Embryonic facial prominence (tissue), 1 donor: Measurements from ENCODE around the gene GDF10.

Source experiments
- DNase-seq: peaks from one replicate; pipeline ENCODE4 v3.0.0-alpha.2; 2016; ENCODE audit errors: extremely low spot score

The GDF10 gene

DNA sequence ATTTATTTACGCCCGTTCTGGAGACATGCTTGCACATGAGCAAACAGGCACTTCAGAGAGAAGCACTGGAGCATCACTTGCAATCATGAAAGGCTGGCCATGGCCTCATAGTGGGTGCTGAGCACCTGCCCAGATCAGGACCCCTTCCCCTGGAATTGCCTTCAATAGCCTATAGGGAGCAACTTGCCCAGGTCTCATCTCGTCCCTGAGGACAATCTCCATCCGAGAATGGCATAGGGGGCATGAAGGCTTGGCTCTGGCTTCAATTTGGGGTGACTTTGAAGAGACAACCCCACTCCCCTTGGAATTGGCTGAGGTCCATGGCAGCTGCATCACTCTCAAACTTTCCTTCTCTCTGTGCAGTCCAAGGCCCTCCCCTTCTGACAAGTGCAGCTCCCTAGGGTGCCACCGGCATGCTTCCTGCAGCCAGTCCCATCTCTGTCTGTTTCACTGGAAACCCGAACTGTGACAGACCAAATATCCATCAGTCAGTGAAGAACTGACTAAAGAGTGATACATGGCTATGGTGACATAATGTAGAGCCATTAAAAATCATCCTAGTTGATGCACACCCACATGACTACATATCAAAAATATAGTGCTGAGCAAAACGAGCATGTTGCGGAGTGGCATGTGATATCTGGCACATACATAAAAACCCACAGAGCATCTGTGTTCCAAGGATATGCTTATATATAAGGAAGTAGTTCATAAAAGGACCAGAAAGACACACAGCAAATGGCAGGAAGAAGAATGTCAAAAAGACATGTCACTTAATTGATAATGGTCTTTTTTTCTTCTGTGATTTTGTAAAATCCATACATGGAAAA, 34.7 kb downstream of the GDF10 start:
- DNase-seq = no peak

DNA sequence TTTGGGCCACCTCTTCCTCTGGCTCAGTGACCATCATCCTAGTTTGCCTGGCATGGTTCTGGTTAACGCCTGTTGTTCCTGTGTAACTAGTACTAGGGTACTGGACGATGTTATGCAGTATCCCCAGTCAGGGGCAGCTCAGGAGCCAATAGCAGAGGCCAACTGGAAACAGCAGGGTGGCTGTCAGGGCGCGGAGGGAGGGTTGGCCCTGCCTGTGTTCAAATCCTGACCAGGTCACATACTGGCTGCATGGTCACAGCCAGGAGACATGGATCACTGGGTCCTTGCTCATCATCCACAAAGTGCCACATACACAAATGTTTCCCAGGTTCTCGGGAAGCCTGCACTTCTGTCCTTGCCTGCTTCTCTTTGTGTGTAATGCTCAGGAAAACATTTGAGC, 35.9 kb downstream of the GDF10 start:
- no peak for DNase-seq

DNA sequence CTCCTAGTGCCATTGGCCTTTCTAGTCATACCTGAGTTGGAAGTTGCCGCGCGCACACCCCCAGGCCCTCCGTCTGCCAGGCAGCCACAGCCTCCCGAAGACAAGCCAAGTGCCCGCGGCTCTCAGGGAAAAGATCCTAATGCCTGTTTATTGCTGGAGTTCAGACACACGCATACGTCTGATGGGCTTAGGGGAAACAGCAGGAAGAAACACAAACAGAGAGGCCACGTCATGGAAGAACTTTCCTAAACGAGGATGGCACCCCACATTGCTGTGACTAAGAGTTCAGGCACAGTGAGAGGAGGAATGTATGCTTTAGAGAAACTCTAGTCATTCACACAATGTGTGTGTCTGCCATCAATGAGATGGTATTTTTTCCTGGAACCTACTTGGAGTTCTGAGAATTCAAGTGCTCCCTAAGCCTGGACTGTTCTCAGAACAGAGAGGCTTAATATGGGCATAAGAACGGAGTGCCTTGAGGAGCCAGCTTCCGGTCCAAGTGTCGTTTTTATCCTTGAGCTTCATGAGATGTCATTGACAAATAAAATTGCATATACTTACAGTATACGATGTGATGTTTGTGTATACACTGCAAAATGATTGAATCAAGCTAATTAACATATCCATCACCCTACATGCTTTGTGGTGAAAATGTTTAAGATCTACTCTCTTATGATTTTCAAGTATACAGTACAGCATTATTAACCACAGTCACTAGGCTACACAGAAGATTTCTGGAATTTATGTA, 36.6 kb downstream of the GDF10 start:
- DNase-seq = no peak

DNA sequence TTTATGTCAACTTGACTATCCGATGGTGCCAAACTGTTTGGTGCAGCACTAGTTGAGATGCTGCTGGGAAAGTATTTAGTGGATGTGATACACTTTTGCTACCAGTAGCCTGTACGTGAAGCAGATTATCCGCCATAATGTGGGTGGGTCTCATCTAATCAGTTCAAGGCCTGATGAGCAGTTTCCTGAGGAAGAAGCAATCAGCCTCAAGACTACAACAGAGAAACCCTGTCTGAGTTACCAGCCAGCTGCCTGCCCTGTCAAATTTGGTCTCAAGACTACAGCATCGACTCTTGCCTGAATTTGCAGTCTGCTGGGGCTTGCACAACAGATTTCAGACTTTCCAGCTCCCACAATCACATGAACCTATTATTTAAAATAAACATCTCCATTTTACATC, 37.3 kb downstream of the GDF10 start:
- no peak for DNase-seq

DNA sequence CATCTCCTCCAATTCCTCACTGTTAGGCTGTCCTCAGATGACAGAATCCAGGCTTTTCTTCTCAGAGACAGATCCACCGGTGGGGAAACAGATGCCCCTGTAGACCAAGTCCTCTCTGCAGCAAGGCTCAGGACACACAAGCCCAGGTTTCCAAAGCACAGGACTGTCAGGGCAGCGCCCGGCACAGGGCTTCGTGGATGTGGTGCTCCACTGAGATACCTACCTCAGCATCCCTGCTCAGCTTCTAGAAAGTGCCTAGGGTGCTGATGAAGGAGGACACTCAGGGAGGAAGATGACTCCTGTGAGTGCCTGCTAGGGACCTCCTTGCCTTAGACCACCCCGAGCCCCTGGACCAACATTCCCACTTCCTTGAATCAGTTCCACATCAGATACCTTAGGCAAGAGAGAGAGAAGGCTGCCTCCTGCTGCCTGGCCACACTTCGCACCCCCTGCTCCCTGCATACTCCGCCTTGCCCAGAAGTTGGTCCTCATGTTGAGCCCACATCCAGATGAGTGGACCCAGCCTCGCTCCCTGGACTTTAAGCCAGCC, 39.3 kb downstream of the GDF10 start:
- DNase-seq = no peak

DNA sequence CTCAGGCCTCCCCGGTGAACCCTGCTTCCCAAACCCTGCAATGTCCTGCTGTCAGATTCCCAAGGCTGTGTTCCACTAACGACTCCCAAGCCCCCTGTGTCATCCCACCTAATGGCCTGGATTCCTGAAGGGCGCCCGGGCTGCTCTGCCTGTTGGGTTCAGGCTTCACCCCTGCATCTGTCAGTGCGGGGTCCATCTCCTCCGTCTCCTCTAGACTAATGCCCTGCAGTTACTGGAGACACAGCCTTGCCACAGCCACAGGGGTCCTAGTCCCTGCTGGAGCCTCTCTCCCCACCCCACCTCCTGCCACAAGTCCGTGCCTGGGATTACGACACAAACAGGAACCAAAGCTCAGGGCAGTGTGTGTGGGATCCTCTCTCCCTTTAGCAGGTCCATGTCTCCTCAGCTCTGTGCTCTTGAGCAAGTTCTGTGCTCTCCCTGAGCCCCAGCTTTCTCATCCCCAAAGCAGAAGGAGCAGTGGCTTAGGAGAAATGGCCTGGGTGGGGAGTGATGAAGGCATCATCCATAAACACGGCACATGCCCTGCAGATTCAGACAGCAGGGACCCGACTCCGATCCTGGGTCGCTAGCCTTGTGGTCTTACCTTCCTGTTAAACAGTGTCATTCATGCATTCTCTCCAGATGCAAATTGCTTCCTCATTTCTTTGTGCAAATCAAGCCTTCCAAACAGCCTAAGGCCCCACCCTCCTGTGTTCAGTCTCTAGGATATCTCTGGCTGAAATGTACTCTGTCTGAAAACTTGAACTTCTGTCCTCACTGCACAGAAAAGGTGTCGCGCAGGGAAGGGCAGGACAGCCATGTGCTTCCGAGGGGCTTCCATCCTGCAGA, 40.0 kb downstream of the GDF10 start:
- no peak for DNase-seq

DNA sequence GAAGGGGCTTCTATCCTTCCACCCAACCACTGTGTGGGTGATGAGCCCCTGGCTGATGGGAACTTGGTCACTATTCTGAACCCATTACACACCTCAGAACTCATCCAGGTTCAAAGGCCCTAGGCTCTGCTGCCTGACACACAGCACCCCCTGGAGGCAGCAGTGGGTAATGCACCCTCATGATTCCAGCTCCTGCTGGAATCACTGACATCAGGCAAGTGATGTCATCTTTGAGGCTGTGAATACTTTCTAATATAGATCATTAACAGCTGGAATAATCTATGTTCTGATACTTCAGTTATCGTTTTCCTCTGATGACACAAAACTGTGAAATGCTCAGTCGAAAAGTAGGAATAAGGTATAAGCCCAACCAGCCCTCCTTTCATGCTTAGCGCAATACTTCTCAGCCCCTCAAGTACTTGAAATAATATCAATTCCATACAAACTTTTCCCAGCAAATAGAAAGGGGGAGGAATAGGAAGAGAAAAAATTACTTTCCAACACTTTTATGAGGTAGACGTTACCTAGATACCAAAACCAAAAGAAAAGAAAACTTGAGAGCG, 40.7 kb downstream of the GDF10 start:
- DNase-seq = no peak

DNA sequence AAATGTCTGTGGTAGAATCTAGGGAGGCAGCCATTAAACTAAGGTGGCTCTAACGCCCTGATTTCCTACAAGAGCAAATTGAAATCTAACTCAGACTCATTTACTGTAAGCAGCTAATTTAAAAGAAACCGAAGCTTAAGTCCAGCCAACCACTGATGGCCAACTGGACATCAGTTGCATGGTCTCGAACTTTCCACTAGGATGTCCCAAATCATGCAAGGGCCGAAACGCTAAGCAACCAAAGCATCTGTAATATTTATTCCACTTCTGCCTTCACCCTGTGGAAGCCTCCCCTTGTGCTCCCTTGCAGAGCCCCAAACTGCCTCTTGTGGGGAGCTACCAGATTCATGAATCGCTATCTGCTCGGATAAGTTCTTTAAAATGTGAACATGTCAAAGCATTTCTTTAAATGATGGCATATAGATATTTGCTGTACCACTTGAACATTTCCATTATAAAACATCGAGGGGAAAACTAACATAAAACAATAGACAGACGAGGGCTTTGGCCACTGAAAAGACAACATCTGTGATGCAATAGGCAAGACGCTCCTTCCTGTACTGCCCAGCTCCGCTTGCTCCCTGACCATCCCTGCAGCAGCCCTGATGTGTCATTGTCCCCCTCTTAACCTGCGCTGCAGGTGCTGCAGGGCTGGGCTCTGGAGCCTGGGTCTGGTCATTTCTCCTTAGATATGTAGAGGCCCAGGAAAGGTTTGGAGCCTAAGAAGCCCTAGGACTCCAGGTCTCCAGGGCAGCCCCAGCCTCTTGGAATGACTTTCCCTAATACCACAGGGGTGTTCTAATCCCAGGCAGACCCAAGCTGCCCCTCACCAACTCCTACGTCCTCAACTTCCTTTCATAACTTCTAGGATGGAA, 45.2 kb downstream of the GDF10 start:
- DNase-seq = no peak

DNA sequence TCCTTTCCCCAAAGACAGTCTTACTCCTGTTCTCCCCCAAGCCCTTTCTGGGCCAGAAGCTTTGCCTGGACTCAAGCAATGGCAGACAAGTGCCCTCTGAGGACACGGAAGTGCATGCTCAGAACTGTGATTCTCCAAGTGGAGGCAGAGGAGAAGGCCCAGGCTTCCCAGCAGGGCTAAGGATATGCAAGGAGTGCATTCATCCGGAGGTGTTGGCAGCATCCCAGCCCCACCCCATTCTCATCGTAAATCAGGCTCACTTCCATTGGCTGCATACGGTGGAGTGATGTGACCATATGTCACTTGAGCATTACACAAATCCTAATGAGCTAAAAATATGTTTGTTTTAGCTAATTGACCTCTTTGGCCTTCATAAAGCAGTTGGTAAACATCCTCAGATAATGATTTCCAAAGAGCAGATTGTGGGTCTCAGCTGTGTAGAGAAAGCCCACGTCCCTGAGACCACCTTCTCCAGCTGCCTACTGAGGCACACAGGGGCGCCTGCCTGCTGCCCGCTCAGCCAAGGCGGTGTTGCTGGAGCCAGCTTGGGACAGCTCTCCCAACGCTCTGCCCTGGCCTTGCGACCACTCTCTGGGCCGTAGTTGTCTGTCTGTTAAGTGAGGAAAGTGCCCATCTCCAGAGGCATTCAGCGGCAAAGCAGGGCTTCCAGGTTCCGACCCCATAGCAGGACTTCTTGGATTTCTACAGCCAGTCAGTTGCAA, 46.7 kb downstream of the GDF10 start:
- no peak for DNase-seq

DNA sequence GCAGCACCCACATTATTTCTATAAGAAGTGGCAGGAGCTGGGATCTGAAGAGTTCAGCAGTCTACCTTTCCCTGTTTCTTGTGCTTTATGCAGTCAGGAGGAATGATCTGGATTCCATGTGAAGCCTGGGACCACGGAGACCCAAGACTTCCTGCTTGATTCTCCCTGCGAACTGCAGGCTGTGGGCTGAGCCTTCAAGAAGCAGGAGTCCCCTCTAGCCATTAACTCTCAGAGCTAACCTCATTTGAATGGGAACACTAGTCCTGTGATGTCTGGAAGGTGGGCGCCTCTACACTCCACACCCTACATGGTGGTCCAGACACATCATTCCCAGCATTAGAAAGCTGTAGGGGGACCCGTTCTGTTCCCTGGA, 47.3 kb downstream of the GDF10 start:
- no peak for DNase-seq

DNA sequence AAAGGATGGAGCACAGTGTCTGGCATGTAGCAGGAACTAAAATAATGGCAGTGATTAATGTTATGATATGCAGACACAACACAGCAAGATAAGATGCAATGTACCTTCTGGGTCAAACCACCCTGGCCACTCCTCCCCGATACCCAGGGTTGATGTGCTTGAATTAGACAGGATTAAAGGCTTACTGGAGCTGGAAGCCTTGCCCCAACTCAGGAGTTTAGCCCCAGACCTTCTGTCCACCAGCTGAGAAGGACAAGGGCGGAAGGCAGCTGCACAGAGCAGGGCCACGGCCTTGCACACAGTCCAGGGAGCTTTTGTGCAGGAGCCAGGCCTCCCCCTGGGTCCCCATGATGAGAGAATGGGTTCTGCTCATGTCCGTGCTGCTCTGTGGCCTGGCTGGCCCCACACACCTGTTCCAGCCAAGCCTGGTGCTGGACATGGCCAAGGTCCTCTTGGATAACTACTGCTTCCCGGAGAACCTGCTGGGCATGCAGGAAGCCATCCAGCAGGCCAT, 48.2 kb downstream of the GDF10 start, which contains the start of gene RBP3:
Gene RBP3 (plus strand): TSS at position 226 of the 514 bp plus-strand sequence. CDS start 122 bp downstream, at position 348.
- DNase-seq = no peak

DNA sequence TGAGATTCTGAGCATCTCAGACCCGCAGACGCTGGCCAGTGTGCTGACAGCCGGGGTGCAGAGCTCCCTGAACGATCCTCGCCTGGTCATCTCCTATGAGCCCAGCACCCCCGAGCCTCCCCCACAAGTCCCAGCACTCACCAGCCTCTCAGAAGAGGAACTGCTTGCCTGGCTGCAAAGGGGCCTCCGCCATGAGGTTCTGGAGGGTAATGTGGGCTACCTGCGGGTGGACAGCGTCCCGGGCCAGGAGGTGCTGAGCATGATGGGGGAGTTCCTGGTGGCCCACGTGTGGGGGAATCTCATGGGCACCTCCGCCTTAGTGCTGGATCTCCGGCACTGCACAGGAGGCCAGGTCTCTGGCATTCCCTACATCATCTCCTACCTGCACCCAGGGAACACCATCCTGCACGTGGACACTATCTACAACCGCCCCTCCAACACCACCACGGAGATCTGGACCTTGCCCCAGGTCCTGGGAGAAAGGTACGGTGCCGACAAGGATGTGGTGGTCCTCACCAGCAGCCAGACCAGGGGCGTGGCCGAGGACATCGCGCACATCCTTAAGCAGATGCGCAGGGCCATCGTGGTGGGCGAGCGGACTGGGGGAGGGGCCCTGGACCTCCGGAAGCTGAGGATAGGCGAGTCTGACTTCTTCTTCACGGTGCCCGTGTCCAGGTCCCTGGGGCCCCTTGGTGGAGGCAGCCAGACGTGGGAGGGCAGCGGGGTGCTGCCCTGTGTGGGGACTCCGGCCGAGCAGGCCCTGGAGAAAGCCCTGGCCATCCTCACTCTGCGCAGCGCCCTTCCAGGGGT, 48.9 kb downstream of the GDF10 start:
- no peak for DNase-seq

DNA sequence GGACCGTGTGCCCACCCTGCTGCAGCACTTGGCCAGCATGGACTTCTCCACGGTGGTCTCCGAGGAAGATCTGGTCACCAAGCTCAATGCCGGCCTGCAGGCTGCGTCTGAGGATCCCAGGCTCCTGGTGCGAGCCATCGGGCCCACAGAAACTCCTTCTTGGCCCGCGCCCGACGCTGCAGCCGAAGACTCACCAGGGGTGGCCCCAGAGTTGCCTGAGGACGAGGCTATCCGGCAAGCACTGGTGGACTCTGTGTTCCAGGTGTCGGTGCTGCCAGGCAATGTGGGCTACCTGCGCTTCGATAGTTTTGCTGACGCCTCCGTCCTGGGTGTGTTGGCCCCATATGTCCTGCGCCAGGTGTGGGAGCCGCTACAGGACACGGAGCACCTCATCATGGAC, 49.5 kb downstream of the GDF10 start:
- DNase-seq = no peak

DNA sequence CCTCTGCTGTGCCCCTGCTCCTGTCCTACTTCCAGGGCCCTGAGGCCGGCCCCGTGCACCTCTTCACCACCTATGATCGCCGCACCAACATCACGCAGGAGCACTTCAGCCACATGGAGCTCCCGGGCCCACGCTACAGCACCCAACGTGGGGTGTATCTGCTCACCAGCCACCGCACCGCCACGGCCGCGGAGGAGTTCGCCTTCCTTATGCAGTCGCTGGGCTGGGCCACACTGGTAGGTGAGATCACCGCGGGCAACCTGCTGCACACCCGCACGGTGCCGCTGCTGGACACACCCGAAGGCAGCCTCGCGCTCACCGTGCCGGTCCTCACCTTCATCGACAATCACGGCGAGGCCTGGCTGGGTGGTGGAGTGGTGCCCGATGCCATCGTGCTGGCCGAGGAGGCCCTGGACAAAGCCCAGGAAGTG, 50.0 kb downstream of the GDF10 start:
- DNase-seq = no peak

DNA sequence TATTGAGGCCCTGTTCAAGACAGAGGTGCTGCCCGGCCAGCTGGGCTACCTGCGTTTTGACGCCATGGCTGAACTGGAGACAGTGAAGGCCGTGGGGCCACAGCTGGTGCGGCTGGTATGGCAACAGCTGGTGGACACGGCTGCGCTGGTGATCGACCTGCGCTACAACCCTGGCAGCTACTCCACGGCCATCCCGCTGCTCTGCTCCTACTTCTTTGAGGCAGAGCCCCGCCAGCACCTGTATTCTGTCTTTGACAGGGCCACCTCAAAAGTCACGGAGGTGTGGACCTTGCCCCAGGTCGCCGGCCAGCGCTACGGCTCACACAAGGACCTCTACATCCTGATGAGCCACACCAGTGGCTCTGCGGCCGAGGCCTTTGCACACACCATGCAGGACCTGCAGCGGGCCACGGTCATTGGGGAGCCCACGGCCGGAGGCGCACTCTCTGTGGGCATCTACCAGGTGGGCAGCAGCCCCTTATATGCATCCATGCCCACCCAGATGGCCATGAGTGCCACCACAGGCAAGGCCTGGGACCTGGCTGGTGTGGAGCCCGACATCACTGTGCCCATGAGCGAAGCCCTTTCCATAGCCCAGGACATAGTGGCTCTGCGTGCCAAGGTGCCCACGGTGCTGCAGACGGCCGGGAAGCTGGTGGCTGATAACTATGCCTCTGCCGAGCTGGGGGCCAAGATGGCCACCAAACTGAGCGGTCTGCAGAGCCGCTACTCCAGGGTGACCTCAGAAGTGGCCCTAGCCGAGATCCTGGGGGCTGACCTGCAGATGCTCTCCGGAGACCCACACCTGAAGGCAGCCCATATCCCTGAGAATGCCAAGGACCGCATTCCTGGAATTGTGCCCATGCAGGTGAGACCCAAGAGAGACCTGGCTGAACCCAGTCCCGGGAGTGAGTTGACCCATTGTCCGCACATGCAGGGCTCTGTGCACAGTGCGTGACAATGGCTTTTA, 51.0 kb downstream of the GDF10 start:
- no peak for DNase-seq

DNA sequence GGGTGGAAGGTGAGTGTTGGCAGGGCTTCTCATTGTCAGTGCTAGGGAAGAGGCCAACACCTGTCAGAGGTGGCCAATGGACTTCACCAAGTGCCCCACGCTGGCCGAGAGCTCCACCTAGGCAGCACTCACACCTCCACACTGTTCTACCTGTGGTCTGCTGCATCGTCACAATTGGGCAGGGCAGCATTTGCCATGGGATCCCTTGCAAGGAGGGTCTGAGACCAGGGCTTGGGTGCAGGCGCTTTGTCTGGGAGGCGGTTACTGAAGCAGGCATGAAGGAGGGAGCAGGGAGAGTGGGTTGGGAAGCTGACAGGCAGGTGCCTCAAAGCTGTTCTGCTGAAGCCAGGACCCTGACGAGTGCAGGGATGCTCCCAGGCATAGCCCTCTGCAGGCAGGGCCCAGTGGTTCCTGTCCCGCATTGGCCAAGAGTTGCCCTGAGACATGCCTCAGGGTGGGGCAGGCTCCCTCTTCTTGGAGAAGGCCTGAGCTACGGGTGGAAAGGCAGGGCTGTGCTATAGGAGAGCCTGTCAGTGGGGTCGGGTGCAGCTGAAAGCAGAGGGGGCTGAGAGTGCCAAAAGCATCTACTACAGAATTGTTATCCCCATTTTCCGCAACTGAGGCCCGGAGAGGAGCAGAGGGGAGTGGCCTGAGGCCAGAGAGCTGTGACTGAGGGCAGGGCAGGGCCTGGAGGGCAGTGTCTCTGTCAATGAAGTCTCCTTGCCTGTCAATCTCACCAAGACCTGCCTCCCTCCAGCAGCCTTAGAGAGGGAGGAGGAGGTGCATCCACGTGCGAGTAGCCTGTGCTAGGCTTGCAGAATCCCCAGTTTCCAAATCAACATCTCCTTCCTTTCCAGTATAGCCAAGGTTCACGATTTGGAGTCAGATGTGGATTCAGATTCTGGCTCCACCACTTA, 52.2 kb downstream of the GDF10 start:
- DNase-seq = no peak

DNA sequence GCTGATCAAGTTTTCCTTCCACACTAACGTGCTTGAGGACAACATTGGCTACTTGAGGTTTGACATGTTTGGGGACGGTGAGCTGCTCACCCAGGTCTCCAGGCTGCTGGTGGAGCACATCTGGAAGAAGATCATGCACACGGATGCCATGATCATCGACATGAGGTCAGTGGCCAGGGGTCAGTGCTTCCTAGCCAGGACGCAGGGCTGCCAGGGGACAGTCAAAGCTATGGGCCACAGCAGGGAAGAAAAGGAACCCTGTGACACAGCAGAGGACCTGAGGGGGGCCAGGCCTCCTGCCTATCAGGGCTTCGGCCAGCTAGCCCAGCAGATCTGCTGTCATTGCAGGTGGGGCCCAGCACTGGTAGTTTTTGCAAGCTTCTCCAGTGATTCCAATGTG, 53.4 kb downstream of the GDF10 start:
- DNase-seq = no peak
